Body of pancreas (tissue), 4 donors: Measurements from ENCODE around the gene REEP5.

Source experiments
- CTCF ChIP-seq, 7 experiments: fragments of 450-650 bp in 4 of 7; fragments of 200-600 bp in 3 of 7; sonication (generic) in 3 of 7; IDR thresholded peaks; one replicate each; pipeline ENCODE4 v1.5.1; 2016 to 2019; ENCODE audit warnings: antibody characterized with exemption in 7 of 7
- POLR2A ChIP-seq, 3 donors: fragments of 450-650 bp; IDR thresholded peaks; one replicate each; pipeline ENCODE4 v1.6.1; 2016; ENCODE audit warnings: antibody characterized with exemption in 3 of 3, mild to moderate bottlenecking in 2 of 3

- TF ChIP-seq CTCF (IDR thresholded peaks at IDR 0.05) = no peak
- TF ChIP-seq POLR2A (IDR thresholded peaks at IDR 0.05) = no peak
These were observed 56.9 kb downstream of the REEP5 start for GRCh38 chr5:112865128-112865527.
